Chondrocyte (in vitro differentiated cells): ENCODE measurements around the gene TSHZ2. TPM values are rescaled to one million over a fixed set of nuclear protein-coding genes. Genes with fewer than 3 reads are reported as not detected.

Source experiments
- DNase-seq: peaks from one replicate; pipeline ENCODE4 v3.0.0; 2021; ENCODE audit warnings: mixed read lengths, low spot score
- H3K27ac Mint-ChIP-seq: one replicate; pipeline ENCODE4 v1.8.0; 2021; ENCODE audit warnings: mild to moderate bottlenecking, moderate library complexity, mixed read lengths; ENCODE audit not compliant: unreplicated experiment
- H3K27me3 Mint-ChIP-seq: 2 replicates; pipeline ENCODE4 v1.8.0; 2021; ENCODE audit warnings: low read depth, mixed read lengths
- H3K36me3 Mint-ChIP-seq: 2 replicates; pipeline ENCODE4 v1.8.0; 2021; ENCODE audit warnings: low read depth, mixed read lengths
- H3K4me1 Mint-ChIP-seq: 2 replicates; pipeline ENCODE4 v1.8.0; 2021; ENCODE audit warnings: low read depth, mild to moderate bottlenecking, mixed read lengths
- H3K4me3 Mint-ChIP-seq: one replicate; pipeline ENCODE4 v1.8.0; 2021; ENCODE audit warnings: mild to moderate bottlenecking, moderate library complexity, mixed read lengths; ENCODE audit not compliant: unreplicated experiment
- H3K9me3 Mint-ChIP-seq: 2 replicates; pipeline ENCODE4 v1.8.0; 2021; ENCODE audit warnings: low read depth, mixed read lengths
- total RNA-seq: library from RNA; stranded (reverse); gene quantifications from 3 replicates; pipeline ENCODE4 v1.2.1, GENCODE V29; 2021
- TF ChIP-seq, protein P1 (sequence below): fragments of 200-600 bp; sonication (generic); IDR thresholded peaks from 2 replicates; pipeline ENCODE4 v1.5.0; 2021; ENCODE audit warnings: antibody characterized with exemption, mild to moderate bottlenecking, moderate library complexity

The TSHZ2 gene
- total RNA-seq, 1 donor from 2014 or later = 0.37 TPM

DNA sequence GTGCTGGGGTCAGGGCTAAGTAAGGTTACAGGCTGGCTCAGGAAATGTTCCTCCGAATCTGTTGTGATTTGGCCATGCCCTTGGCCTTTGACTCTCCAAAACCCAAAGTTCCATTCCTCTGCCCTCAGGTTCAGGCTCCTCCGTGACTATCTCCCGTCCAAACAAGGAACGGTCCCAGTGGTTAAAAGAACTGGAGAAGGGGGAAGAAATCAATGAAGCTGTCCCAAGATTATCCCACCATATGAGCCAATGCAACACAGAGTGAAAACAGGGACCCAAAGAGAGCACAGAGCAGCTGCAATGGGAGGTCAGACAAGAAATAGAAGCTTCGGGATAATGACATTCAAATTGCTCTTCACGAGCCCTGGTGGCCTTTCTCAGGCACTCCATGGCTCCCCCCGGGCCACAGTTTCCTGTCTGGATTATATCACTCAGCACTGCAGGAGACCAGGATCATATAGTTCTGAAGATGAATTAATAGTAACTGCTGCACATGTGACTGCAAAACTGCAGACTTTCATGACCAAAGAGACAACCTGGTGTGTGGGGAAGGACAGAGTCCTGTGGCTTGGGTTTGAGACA, 410.2 kb downstream of the TSHZ2 start:
- H3K36me3 Mint-ChIP-seq = no peaks in the 10 kb centered on the region
- no peak for DNase-seq
- no peaks in the 10 kb centered on the region for H3K4me1 Mint-ChIP-seq
- TF ChIP-seq, protein P1, sequence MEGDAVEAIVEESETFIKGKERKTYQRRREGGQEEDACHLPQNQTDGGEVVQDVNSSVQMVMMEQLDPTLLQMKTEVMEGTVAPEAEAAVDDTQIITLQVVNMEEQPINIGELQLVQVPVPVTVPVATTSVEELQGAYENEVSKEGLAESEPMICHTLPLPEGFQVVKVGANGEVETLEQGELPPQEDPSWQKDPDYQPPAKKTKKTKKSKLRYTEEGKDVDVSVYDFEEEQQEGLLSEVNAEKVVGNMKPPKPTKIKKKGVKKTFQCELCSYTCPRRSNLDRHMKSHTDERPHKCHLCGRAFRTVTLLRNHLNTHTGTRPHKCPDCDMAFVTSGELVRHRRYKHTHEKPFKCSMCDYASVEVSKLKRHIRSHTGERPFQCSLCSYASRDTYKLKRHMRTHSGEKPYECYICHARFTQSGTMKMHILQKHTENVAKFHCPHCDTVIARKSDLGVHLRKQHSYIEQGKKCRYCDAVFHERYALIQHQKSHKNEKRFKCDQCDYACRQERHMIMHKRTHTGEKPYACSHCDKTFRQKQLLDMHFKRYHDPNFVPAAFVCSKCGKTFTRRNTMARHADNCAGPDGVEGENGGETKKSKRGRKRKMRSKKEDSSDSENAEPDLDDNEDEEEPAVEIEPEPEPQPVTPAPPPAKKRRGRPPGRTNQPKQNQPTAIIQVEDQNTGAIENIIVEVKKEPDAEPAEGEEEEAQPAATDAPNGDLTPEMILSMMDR = no peak
- no peaks in the 10 kb centered on the region for H3K9me3 Mint-ChIP-seq
- H3K4me3 Mint-ChIP-seq = no peak overlapping the region
- H3K27me3 Mint-ChIP-seq = peaks cover 8% of the 10 kb centered on the region
- no peak overlapping the region for H3K27ac Mint-ChIP-seq

DNA sequence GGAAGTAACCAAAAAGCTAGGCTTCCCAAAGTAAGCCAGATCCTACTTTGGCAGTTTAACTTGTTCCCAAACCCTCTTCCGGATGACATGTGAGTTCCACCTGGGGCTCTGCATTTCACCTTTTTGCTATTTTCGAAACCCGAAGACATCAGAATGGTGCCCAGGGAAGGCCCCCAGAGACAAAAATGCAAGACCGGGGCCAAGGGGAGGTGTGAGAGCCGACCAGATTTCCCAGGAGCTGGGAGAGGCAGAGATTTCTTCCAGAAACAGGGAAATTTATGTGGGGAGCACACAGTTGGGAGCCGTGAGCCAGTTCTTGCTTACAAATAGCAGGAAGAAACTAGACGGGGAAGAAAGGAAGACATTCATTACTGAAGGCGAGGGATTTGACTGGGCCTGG, 411.8 kb downstream of the TSHZ2 start:
- Mint-ChIP-seq H3K4me1 (no peaks in the 10 kb centered on the region), H3K36me3 (no peaks in the 10 kb centered on the region), H3K4me3 (no peak overlapping the region), H3K9me3 (no peaks in the 10 kb centered on the region), H3K27me3 (peaks cover 8% of the 10 kb centered on the region), H3K27ac (no peak overlapping the region)
- TF ChIP-seq, protein P1 = no peak
- DNase-seq = no peak

DNA sequence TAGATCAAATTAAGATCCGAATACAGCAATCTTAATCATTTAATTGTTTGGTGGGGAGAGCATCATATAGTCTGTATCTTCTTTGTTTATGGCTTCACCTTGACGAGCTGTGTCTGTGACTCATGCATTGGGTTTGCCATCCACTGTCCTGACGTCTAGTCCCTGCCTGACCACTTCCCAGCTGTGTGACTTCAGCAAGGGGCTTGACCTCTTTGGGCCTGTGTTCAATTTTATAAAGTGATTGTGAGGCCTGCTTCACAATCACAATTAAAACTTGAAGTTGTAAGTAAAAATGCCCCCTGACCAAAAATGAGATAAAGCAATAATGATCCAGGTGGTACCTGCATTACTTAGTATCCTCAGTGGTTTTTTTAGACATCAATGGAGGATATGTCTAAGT, 412.2 kb downstream of the TSHZ2 start:
- Mint-ChIP-seq H3K4me1 (no peaks in the 10 kb centered on the region), H3K9me3 (no peaks in the 10 kb centered on the region), H3K36me3 (no peaks in the 10 kb centered on the region), H3K4me3 (no peak overlapping the region), H3K27me3 (peaks cover 8% of the 10 kb centered on the region), H3K27ac (no peak overlapping the region)
- DNase-seq = no peak
- TF ChIP-seq, protein P1 = no peak

- no peak overlapping the region for H3K27ac Mint-ChIP-seq
- peaks cover 8% of the 10 kb centered on the region for H3K27me3 Mint-ChIP-seq
- no peak overlapping the region for H3K4me3 Mint-ChIP-seq
- peaks cover 3% of the 10 kb centered on the region for H3K9me3 Mint-ChIP-seq
- DNase-seq = no peak
- H3K36me3 Mint-ChIP-seq = no peaks in the 10 kb centered on the region
- TF ChIP-seq, protein P1 = no peak
- no peaks in the 10 kb centered on the region for H3K4me1 Mint-ChIP-seq
Measured at GRCh38 chr20:53385941-53386767, 414.0 kb downstream of the TSHZ2 start.

DNA sequence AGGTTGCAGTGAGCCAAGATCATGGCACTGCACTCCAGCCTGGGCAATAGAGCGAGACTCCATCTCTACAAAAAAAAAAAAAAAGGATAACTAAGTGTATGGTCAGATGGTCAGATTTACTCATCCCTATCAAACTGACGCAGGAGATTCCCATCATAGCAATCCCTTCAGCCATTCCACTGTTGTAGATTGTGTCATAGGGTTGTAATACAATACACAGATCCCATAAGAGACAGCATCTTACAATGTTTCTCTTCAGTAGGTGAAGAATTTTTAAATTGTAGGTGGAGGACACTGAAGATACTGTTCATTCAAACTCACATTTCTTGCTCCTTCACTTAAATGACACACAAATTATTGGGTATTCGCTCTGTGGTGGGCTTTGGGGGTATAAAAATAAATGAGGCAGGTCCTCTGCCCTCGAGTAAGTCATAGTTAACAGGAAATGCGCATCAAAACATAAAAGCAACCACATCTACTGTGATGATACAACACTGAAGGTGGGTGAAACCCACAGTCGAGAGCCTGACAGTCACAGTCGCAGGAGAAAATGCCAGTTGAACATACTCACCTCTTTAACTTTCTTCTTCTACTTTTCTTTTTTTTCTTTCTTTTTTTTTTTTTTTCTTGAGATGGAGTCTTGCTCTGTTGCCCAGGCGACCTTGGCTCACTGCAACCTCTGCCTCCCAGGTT, 416.0 kb downstream of the TSHZ2 start:
- Mint-ChIP-seq H3K27ac (no peak overlapping the region), H3K4me1 (no peaks in the 10 kb centered on the region), H3K27me3 (no peaks in the 10 kb centered on the region), H3K9me3 (peaks cover 3% of the 10 kb centered on the region), H3K4me3 (no peak overlapping the region), H3K36me3 (no peaks in the 10 kb centered on the region)
- DNase-seq = no peak
- TF ChIP-seq, protein P1 = no peak
